Bronchial epithelial cell (primary cell): Measurements from ENCODE around the gene PTPRN2. TPM values are rescaled to one million over a fixed set of nuclear protein-coding genes. Genes with fewer than 3 reads are reported as not detected.

ENCODE experiments used
- DNase-seq: peaks from one replicate; pipeline ENCODE4 v3.0.0-alpha.2; 2010; ENCODE audit warnings: low read depth
- FAIRE-seq: peaks from 2 replicates; lab custom pipeline; 2011; peaks lifted over from hg19 to GRCh38; lab: Jason Lieb, UNC
- H3K27me3 ChIP-seq: 2 replicates; pipeline ENCODE4 v1.5.1; 2011; ENCODE audit warnings: low read length; ENCODE audit not compliant: control insufficient read depth, insufficient read depth
- H3K36me3 ChIP-seq: 2 replicates; pipeline ENCODE4 v1.5.1; 2011; ENCODE audit warnings: low read length; ENCODE audit not compliant: control insufficient read depth, insufficient read depth
- H3K4me3 ChIP-seq: 2 replicates; pipeline ENCODE4 v1.5.1; 2011; ENCODE audit warnings: mild to moderate bottlenecking, low read depth, low read length, control low read depth
- total RNA-seq: library from RNA; depleted of rRNA; stranded (reverse); fragments of >200 nt; gene quantifications from 2 replicates; pipeline ENCODE4 v1.2.1, GENCODE V29; 2014
- TF ChIP-seq, protein P1 (sequence below): IDR thresholded peaks from 2 replicates; pipeline ENCODE4 v1.5.1; 2011; ENCODE audit warnings: mild to moderate bottlenecking, moderate library complexity, low read length, control low read depth, inconsistent platforms; ENCODE audit not compliant: insufficient read depth, severe bottlenecking

The PTPRN2 gene
- total RNA-seq, 1 donor from 2014 or later = 1.1 TPM

DNA sequence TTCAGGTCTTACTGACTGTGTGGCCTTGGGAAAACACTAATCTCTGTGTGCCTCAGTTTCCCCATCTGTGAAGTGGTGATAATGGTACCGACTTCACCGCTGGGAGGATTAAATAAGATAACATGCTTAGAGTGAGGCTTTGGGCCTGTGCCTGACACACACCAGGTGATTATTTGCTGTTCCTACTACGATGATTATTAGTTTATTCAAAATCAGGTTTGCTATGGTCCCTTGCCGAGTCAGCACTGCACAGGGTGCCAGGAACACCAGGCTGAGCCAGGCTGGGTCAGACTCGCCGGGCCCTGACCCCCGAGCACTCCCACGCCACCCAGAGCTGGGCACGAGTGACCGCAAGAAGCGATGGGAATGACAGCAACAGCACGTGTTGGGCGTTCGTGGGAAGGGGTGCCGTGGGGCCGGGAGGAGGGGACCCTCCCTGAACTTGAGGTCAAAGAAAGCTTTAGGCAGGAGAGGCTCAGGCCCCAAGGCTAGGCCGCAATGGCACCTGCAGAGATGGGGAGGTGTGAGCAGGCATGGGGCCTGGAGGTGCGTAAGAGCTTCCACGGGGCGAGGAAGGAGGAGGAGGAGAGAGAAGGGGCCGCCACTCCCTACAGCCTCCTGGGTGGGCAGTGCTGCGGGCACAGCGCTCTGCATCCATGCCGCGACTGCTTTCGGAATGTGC is 925.4 kb downstream of the PTPRN2 start:
- Histone ChIP-seq H3K27me3 (no peaks in the 10 kb centered on the region), H3K4me3 (no peak overlapping the region), H3K36me3 (no peaks in the 10 kb centered on the region)
- FAIRE-seq (no peak), DNase-seq (no peak)
- TF ChIP-seq, protein P1, sequence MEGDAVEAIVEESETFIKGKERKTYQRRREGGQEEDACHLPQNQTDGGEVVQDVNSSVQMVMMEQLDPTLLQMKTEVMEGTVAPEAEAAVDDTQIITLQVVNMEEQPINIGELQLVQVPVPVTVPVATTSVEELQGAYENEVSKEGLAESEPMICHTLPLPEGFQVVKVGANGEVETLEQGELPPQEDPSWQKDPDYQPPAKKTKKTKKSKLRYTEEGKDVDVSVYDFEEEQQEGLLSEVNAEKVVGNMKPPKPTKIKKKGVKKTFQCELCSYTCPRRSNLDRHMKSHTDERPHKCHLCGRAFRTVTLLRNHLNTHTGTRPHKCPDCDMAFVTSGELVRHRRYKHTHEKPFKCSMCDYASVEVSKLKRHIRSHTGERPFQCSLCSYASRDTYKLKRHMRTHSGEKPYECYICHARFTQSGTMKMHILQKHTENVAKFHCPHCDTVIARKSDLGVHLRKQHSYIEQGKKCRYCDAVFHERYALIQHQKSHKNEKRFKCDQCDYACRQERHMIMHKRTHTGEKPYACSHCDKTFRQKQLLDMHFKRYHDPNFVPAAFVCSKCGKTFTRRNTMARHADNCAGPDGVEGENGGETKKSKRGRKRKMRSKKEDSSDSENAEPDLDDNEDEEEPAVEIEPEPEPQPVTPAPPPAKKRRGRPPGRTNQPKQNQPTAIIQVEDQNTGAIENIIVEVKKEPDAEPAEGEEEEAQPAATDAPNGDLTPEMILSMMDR = no peak

GRCh38 chr7:157661611-157661975 is 926.0 kb downstream of the PTPRN2 start:
- FAIRE-seq (no peak), DNase-seq (no peak)
- TF ChIP-seq, protein P1 = no peak
- no peaks in the 10 kb centered on the region for H3K27me3 ChIP-seq
- no peak overlapping the region for H3K4me3 ChIP-seq
- H3K36me3 ChIP-seq = no peaks in the 10 kb centered on the region

- no peak for FAIRE-seq
- no peak for DNase-seq
- Histone ChIP-seq H3K36me3 (no peaks in the 10 kb centered on the region), H3K27me3 (no peaks in the 10 kb centered on the region), H3K4me3 (no peak overlapping the region)
- TF ChIP-seq, protein P1 = no peak
Measured at GRCh38 chr7:157660971-157661610, 926.5 kb downstream of the PTPRN2 start.

- no peak for DNase-seq
- H3K4me3 ChIP-seq = no peak overlapping the region
- H3K36me3 ChIP-seq = no peaks in the 10 kb centered on the region
- TF ChIP-seq, protein P1 = no peak
- no peaks in the 10 kb centered on the region for H3K27me3 ChIP-seq
- no peak for FAIRE-seq
Measured at GRCh38 chr7:157658851-157659412, 928.7 kb downstream of the PTPRN2 start.

DNA sequence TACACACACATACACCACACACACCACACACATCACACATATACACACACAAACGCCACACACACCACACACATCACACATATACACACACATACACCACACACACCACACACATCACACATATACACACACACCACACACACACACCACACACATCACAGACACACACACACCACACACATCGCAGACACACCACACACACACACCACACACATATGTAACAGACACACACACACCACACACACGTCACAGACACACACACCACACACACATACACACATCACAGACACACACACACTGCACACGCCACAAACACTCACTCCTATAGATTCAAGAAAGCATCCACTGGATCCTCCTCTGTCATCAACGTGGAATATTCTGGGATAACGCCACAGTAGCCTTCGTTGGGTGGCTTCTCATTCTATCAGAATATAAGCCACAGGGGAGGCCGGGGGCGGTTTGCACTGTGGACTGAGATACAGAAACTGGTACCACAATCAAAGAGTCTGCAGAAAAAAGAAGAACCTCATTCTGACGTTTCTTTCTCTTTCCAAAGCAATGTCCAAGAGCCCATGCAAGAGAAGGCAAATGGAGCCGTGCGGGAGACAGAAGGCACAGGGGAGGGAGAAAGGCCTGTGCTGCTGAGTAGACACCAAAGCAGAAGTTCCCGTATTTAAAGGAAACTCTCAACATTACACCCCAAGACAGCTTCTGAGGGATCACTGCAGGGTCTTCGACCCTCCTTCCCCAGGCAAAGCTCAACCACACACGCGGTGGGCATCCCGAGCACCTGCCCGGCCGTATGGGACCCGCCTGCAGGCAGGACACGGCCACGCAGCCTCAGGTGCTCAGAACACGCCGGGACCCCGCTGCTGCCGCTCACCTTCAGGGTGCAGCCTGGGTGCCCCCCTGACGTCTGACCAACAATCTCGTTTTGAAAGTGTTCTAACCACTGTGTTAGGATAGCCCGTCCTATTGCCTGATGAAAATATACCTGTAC is 929.6 kb downstream of the PTPRN2 start:
- Histone ChIP-seq H3K27me3 (no peaks in the 10 kb centered on the region), H3K4me3 (no peak overlapping the region), H3K36me3 (no peaks in the 10 kb centered on the region)
- TF ChIP-seq, protein P1 = no peak
- DNase-seq (no peak), FAIRE-seq (peak; percentile 43)
